GM21515 (cell line): ENCODE data around the gene OPHN1.
A peak's percentile ranks its signal among the peaks of the same experiment; 100 is the strongest.

Experiments
- ATAC-seq: cut with Tn5 transposase; IDR thresholded peaks from one replicate; pipeline ENCODE4 v1.9.1; 2021; ENCODE audit not compliant: unreplicated experiment

OPHN1 gene

GRCh38 chrX:68254738-68255645 is 178.3 kb downstream of the OPHN1 start:
- no peak for ATAC-seq

GRCh38 chrX:68252664-68253063 is 180.6 kb downstream of the OPHN1 start:
- ATAC-seq, result no peak

DNA sequence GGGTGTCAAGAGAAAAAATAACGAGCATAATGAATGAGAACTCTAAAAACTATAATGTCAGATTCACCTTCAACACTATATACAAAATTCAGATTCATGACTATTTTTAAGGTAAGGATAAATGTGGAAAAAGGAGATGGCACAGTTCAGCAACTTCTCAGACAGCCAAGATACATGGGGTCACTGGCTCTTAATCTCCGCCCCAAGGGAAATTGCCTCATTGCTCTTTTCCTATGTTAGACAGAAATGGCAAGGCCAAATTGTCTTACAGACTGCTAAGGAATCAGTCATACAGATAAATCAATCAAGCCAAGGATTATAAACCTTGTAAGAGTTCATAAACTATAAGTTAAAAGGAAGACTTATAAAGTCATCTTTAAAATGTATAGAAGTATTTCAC is 183.4 kb downstream of the OPHN1 start:
- no peak for ATAC-seq

GRCh38 chrX:68249401-68249831 is 183.9 kb downstream of the OPHN1 start:
- no peak for ATAC-seq

DNA sequence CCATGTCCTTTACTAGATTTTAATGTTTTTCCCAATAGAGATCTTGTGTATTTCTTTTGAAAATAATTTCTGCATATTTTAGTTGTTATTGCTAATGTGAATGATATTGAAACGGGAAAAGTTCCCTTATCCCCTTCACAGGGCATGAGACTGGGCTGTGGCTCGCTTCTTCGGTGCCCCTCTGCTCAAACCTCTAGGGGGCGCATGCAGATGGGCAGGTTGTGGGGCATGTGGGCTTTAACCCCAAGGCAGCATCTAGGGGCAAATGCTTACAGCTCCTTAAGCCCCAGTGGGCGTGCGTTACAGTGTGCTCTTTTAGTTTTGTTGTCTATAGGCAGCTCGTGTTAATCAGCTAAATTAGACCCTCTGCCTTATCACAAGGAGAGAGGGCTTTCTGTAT is 194.7 kb downstream of the OPHN1 start:
- no peak for ATAC-seq

DNA sequence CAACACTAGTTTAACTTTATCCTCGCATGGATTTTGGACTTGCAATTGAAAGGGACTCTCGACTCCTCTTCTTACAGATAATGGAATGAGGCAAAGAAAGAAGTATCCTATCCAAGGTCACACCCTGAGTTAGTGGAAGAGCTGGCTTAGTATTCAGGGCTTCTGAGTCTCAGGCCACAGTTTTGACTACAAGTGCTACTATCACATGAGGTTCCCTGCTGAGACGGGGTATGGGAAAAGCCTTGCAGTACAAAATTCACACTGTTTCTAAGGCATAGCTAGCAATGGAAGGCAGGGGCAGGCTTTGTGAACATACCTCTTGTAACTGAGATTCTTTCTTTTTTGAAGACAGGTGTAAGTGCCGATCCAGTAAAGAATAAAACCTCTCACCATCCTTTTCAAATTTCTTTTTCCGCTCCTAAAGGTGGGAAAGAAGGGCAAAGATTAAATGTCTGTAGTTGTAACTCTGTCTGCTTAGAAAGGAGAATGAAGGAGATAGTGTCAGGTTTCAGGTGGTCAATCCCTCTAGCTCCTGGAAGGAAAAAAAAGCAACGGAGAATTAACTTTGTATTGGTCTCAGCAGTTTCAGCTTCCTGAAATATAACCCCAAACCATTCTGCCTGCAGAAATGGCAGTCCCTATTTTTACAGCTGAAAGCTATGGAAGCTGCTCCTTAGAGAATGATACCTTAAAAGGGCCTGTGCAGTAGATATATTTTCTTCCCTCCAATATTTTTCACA is 199.0 kb downstream of the OPHN1 start:
- no peak for ATAC-seq

- no peak for ATAC-seq
Observed at GRCh38 chrX:68232206-68232605, 201.1 kb downstream of the OPHN1 start.

- ATAC-seq, result no peak
Observed at GRCh38 chrX:68209008-68209407, 224.3 kb downstream of the OPHN1 start.

DNA sequence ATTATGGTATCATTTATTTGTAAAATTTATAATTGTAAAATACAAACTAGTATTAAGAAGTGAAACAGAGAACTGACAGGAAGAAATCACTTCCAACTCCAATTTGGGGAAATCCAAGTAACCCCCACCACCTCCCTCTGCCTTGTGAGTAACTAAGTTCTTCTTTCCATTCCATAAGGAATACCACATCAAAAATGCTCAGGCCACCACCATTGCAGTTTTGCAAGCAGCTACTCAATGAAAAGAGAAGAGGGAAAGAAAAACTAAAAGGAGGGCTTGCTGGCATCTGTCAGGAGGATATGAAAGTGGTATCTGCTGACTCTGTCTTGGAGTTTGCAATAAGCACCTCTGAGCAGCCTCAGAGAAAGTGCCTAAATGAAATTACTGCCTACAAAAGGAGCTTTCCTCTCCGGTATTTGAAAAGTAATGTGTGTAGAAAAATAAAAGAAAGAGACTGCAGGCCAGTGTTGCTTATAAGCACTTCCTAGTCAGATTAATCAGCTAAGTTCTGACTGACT is 228.7 kb downstream of the OPHN1 start:
- ATAC-seq, result no peak

GRCh38 chrX:68203646-68204045 is 229.6 kb downstream of the OPHN1 start:
- no peak for ATAC-seq

GRCh38 chrX:68203211-68203610 is 230.1 kb downstream of the OPHN1 start:
- no peak for ATAC-seq

DNA sequence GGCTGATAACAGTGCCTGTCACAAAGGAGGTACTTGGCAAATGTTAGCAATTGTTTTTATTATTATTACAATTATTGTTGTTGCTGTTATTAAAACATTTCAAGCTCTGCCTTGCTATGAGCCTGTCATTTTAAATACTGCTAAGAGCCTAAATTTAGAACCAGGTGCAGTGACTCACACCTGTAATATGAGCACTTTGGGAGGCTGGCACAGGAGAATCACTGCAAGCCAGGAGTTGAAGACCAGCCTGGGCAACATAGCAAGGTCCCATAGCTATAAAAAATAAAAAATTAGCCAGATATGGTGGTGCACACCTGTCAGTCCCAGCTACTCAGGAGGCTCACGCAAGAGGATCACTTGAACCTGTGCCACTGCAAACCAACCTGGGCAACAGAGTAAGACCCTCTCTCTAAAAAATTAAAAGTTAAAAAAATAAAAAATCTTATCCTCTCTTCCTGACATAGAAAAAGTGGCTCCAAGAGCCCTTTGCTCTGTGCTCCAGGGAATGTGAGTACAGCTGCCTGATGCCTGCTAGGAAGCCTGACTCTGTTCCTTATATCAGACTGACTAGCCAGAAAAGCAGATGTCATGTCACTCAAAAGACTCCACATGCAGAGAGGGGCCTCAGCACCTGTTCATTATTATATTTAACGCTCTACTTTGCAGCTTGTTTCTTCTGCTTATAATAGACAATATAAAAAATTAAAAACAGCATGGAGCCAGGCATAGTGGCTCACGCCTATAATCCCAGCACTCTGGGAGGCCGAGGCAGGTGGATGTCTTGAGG is 234.0 kb downstream of the OPHN1 start:
- no peak for ATAC-seq

DNA sequence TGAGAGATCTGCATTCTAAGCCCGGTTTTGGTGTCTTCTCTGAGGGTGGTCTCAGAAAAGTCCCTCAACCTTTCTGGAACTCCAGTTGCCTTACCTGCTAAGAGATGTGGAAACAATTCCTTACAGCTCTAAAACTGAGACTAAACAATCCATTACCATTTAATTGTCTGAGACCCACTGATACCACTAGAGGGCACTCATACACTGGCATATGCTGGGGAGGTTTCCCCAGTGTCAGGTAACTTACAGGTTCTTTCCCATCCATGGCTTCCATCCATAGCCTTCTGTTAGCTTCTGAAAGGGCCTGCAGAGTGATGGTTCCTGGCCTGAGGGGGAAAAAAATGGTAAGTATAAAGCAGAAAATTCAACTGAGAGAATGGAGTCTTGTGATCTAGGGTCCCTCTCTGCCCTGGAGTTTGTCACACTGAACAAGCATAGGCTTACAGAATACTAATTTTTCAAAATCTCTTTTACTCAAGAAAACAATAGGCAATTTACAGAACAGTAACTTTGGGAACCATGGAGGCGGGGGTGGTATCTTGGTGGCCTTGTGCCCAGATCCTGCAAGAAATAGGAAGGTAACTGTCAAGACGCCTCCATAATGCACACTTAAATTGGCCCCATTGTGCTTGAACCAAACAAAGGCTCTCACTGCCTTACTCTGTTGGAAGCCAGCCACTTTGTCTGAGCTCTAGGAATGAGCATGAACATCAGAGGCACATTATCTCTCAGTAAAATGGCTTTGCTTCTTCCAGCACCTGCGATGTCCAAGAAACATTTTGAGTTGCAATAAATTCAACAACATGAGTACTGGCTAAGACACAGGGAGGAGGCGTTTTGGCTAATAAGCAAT is 236.1 kb downstream of the OPHN1 start:
- ATAC-seq, result peak; percentile 76

DNA sequence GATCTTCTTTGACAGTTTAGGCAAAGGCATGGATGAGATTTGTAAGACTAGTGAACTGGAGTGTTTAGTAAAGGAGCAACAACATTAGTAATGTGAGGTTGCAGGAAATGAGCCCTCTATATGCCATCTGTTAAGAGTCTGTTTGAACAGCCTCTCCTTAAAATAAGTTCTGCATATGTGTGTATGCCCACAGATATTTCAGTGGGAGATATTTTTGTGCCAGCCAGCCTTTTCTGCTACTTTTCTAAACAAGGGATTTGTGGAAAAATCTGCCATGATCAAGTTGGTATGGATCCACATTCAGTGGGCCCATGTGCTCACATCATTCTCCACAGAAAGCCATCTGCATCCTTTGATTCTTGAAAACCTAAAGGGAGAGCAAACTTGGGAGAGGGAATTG is 237.7 kb downstream of the OPHN1 start:
- no peak for ATAC-seq

DNA sequence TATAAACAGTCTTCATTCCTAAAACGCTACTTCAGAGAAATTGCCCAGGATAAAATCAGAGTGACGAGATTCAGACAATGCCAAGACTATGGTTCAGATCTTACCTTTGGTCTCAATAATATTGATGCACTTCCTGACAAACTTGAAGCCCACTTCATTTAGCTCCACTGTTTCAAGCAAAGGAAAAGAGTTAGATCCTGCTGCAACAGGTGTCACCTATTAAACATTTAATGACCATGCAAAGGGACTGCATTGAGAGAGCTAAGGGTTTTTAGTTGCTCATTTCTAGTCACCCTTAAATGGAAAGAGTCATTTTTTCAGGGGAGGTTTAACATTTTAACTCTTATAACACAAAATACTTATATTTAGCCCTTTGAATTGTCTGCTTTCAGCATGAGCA is 239.5 kb downstream of the OPHN1 start:
- no peak for ATAC-seq

DNA sequence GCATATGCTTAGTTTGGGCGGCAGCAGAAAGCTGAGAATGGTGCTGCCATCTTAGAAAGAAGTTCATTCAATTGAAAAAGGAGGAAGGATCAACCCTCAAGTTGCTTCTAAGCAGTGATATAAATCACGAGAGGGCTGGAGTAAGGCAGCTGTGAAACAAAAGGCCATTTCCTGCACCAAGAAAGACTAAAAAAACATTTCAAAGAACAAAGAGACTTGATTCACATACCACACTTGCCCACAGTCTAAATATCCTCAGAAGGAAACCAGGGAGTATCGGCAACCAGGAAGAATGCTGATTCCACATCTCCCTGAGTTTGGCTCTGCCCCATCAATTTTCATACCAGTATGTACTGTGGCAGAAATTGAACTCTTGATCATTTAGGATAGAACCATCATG is 240.1 kb downstream of the OPHN1 start:
- no peak for ATAC-seq

DNA sequence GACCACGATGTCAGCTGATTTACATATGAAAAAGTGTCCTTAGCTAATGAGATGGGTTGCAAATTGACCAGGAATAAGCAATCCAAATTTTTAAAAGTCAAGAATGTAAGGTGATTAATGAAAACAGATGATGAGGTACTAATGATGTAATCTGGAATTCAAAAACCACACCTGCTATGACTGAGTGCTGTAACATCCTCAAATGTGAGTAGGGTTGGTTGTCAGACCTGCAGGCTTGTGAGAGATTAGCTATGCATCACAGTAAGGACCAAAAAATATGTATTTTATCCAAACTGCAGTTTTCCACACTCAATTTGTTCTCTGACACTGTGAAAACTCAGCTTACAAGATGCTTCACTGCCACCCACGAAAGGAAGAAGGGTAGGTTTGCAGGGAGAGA is 242.5 kb downstream of the OPHN1 start:
- ATAC-seq, result no peak

DNA sequence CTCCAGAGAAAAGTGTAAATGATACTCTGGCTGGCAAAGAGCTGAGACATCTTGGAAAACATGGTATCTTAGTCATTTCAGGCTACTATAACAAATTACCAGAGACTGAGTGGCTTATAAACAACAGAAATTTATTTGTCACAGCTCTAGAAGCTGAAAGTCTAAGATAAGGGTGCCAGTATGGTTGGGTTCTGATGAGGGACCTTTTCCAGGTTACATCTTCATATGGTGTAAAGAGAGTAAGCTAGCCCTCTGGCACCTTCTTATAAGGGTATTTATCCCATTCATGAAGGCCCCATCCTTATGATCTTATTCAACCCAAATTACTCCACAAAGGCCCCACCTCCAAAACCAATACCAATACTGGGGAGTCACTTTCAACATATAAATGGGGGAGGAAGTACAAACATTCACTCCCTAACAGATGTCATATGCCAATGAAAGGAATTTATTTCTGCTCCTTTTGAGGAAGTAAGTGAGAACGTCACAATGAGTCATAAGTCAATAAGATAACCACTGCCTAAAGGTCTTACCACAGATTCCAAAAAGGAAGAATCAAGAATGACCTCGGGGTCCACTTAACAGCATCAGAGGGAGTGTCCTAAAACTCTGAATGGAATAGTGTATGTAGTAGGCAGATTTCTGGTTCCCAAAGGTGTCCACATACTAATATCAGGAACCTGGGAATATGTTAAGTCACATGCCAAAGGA is 246.6 kb downstream of the OPHN1 start:
- no peak for ATAC-seq

- ATAC-seq, result no peak
Observed at GRCh38 chrX:68185161-68185560, 248.1 kb downstream of the OPHN1 start.
